HepG2 (cell line): ENCODE measurements around the gene SLC17A9. TPM values are rescaled to one million over a fixed set of nuclear protein-coding genes. Genes with fewer than 3 reads are reported as not detected.

Source experiments
- AHR ChIP-seq: IDR thresholded peaks from 2 replicates; pipeline ENCODE4 v1.6.1; 2018; ENCODE audit warnings: missing genetic modification reagents, missing compliant biosample characterization
- EP300 ChIP-seq, 3 experiments: sonication (generic) in 1 of 3; formaldehyde crosslinking in 1 of 3; IDR thresholded peaks; 2 replicates each; pipeline versions ENCODE4 v1.5.1 to v1.6.1; 2011 to 2020; ENCODE audit warnings: low read depth in 2 of 3, low read length in 2 of 3, borderline replicate concordance in 1 of 3, improper control_type of control experiment in 1 of 3, mild to moderate bottlenecking in 1 of 3, missing genetic modification reagents in 1 of 3, moderate library complexity in 1 of 3
- FOXC1 ChIP-seq: sonication (generic); formaldehyde crosslinking; IDR thresholded peaks from 2 replicates; pipeline ENCODE4 v1.8.0; 2022; ENCODE audit warnings: mild to moderate bottlenecking, missing genetic modification reagents, borderline replicate concordance
- KAT7 ChIP-seq: IDR thresholded peaks from 2 replicates; pipeline ENCODE4 v1.6.1; 2018; ENCODE audit warnings: borderline replicate concordance, missing compliant biosample characterization
- MBD4 ChIP-seq: IDR thresholded peaks from 2 replicates; pipeline ENCODE4 v1.6.1; 2012; ENCODE audit warnings: low read length, inconsistent platforms, borderline replicate concordance
- UBTF ChIP-seq: sonication (generic); formaldehyde crosslinking; IDR thresholded peaks from 2 replicates; pipeline ENCODE4 v1.4.0; 2020; ENCODE audit warnings: mild to moderate bottlenecking, missing genetic modification reagents
- ZNF280B ChIP-seq: sonication (generic); formaldehyde crosslinking; IDR thresholded peaks from 2 replicates; pipeline ENCODE4 v1.5.0; 2020; ENCODE audit warnings: missing genetic modification reagents, mild to moderate bottlenecking, borderline replicate concordance
- ZNF407 ChIP-seq: sonication (generic); formaldehyde crosslinking; IDR thresholded peaks from one replicate; pipeline ENCODE4 v1.5.1; 2020; ENCODE audit warnings: mild to moderate bottlenecking, missing genetic modification reagents; ENCODE audit errors: not compliant biosample characterization
- ZNF557 ChIP-seq: sonication (generic); formaldehyde crosslinking; IDR thresholded peaks from 2 replicates; pipeline ENCODE4 v1.4.0; 2020; ENCODE audit warnings: missing genetic modification reagents
- polyA plus RNA-seq, 8 experiments: library from polyadenylated mRNA; depleted of rRNA in 3 of 8; stranded (reverse) in 7 of 8; unstranded in 1 of 8; fragments of >200 nt; fragmentation: Illumina TruSeq in 4 of 8; extraction: Trizol in 4 of 8; gene quantifications; 2 replicates each; pipeline versions ENCODE4 v1.2.1 to v1.2.3, GENCODE V29; 2011 to 2016; ENCODE audit warnings: low read depth in 4 of 8, missing spikeins in 1 of 8, mixed read lengths in 1 of 8; ENCODE audit not compliant: insufficient read depth in 1 of 8
- total RNA-seq, 5 experiments: library from RNA; depleted of rRNA; stranded (reverse); fragments of >200 nt; fragmentation: Illumina TruSeq; extraction: Trizol; gene quantifications; 2 replicates each; pipeline ENCODE4 v1.2.3, GENCODE V29; 2016; ENCODE audit warnings: low read depth in 1 of 5

The SLC17A9 gene
- total and polyA plus RNA-seq, 2 of the 13 experiments (the other 11 are each of a cell fraction or from before 2014, with no cell fraction given) = 110 to 191 TPM

- TF ChIP-seq UBTF (CRISPR knock-in tag) (no peak), MBD4 (no peak), EP300 (IDR thresholded peaks at IDR 0.05; ENCODE audit: low read depth in 2 of 2, low read length in 2 of 2) (no peak), EP300 (CRISPR knock-in tag; IDR thresholded peaks at IDR 0.05; ENCODE audit: borderline replicate concordance) (no peak), ZNF557 (CRISPR knock-in tag) (no peak), FOXC1 (CRISPR knock-in tag) (no peak), KAT7 (CRISPR knock-in tag) (no peak), ZNF280B (no peak), AHR (CRISPR knock-in tag) (no peak), ZNF407 (CRISPR knock-in tag) (no peak)
- TF ChIP-seq, all 625 proteins: peak for 0
These were observed 50.0 kb downstream of the SLC17A9 start (continued) for GRCh38 chr20:63002511-63002910.
